Panc1 (cell line): ENCODE measurements around the gene LIPC. TPM values are rescaled to one million over a fixed set of nuclear protein-coding genes. Genes with fewer than 3 reads are reported as not detected.

Experiments
- ATAC-seq: fragments of 200-7000 bp; cut with Tn5 transposase; 2 replicates; pipeline ENCODE4 v1.9.1; 2020; ENCODE audit warnings: mild to moderate bottlenecking, moderate library complexity
- BruUV-seq: library from RNA; stranded (reverse); fragments of 400-500 nt; replicated peaks from 2 replicates; lab custom pipeline; 2021; lab: Mats Ljungman, UMichigan
- CTCF ChIA-PET: fragments of 300-600 bp; sonication (Branson Sonifier 250); formaldehyde crosslinking; loops from one replicate; lab custom pipeline; 2022; ENCODE audit warnings: antibody characterized with exemption; lab: Charles Lee
- POLR2A ChIA-PET: fragments of 300-600 bp; sonication (Branson Sonifier 250); formaldehyde crosslinking; loops from one replicate; lab custom pipeline; 2022; ENCODE audit warnings: antibody characterized with exemption; lab: Charles Lee
- DNase-seq: peaks from one replicate; pipeline ENCODE4 v3.0.0-alpha.2; 2010; ENCODE audit warnings: low read depth, low spot score
- H3K27ac ChIP-seq: 2 replicates; pipeline ENCODE4 v1.5.1; 2011; ENCODE audit warnings: mild to moderate bottlenecking, low read length, inconsistent platforms
- H3K27me3 ChIP-seq: fragments of 200-500 bp; sonication (Bioruptor generic); 2 replicates; pipeline ENCODE4 v1.6.0; 2014; ENCODE audit warnings: low read length, inconsistent platforms; ENCODE audit not compliant: control insufficient read depth, insufficient read depth
- H3K36me3 ChIP-seq: fragments of 200-500 bp; sonication (Bioruptor generic); 2 replicates; pipeline ENCODE4 v1.5.1; 2014; ENCODE audit warnings: inconsistent platforms, mild to moderate bottlenecking, low read length, moderate library complexity; ENCODE audit not compliant: control insufficient read depth, insufficient read depth
- H3K4me1 ChIP-seq: 2 replicates; pipeline ENCODE4 v1.5.1; 2011; ENCODE audit warnings: inconsistent platforms, mild to moderate bottlenecking, low read length, moderate library complexity; ENCODE audit not compliant: control insufficient read depth, insufficient read depth
- H3K4me3 ChIP-seq, 2 experiments: 2 replicates each; pipeline ENCODE4 v1.5.1; 2011 to 2012; ENCODE audit warnings: low read depth in 2 of 2, low read length in 2 of 2, mild to moderate bottlenecking in 2 of 2, inconsistent platforms in 1 of 2, moderate library complexity in 1 of 2
- H3K9me3 ChIP-seq: fragments of 200-500 bp; sonication (Bioruptor generic); 2 replicates; pipeline ENCODE4 v1.5.1; 2014; ENCODE audit warnings: low read depth, mild to moderate bottlenecking, inconsistent platforms, low read length, moderate library complexity; ENCODE audit not compliant: control insufficient read depth, insufficient read depth
- CTCF ChIP-seq: fragments of 450-650 bp; IDR thresholded peaks from 2 replicates; pipeline ENCODE4 v1.5.1; 2017; ENCODE audit warnings: mild to moderate bottlenecking
- POLR2AphosphoS5 ChIP-seq: IDR thresholded peaks from 2 replicates; pipeline ENCODE4 v1.6.1; 2012; ENCODE audit warnings: mild to moderate bottlenecking, low read depth, low read length, moderate library complexity
- REST ChIP-seq, 2 experiments: IDR thresholded peaks; 2 replicates each; pipeline ENCODE4 v1.6.1; 2011 to 2012; ENCODE audit warnings: low read depth in 2 of 2, control low read depth in 1 of 2, low read length in 1 of 2, mild to moderate bottlenecking in 1 of 2, moderate library complexity in 1 of 2; ENCODE audit not compliant: insufficient read depth in 1 of 2
- SIN3A ChIP-seq: IDR thresholded peaks from 2 replicates; pipeline ENCODE4 v1.6.1; 2012; ENCODE audit warnings: low read depth, mild to moderate bottlenecking, low read length, moderate library complexity, borderline replicate concordance; ENCODE audit not compliant: insufficient read depth
- TCF7L2 ChIP-seq: IDR thresholded peaks from 2 replicates; pipeline ENCODE4 v1.6.1; 2011; ENCODE audit warnings: mild to moderate bottlenecking, low read depth, low read length, inconsistent platforms
- in situ Hi-C: cut with HindIII; loops from 2 replicates; pipeline ENCODE4 v1.10.0; 2016; ENCODE audit warnings: low sequenced_read_pairs, low pct_unique_long_range_greater_than_20kb
- intact Hi-C: fragments of 100-400 bp; cut with micrococcal nuclease; formaldehyde crosslinking; loops from one replicate; pipeline ENCODE4 v1.10.0; 2022; ENCODE audit not compliant: unreplicated experiment
- total RNA-seq: library from RNA; stranded (reverse); gene quantifications from one replicate; pipeline ENCODE4 v1.2.1, GENCODE V29; 2021; ENCODE audit not compliant: unreplicated experiment

LIPC gene
- total RNA-seq, 1 experiment from 2014 or later, result not detected

- ChIA-PET CTCF (no interaction called here), POLR2A (no interaction called here)
- Histone ChIP-seq H3K4me3 (no peak overlapping the region), H3K27me3 (no peaks in the 10 kb centered on the region), H3K9me3 (no peaks in the 10 kb centered on the region), H3K36me3 (no peaks in the 10 kb centered on the region), H3K27ac (no peak overlapping the region), H3K4me1 (no peaks in the 10 kb centered on the region; the same call in 1 of the 2 replicates)
- in situ Hi-C loops, result no loop called here
- intact Hi-C loops, result no loop called here
- BruUV-seq, result no TSS peak
- DNase-seq, result no peak
- no peak for TF ChIP-seq POLR2AphosphoS5
- TF ChIP-seq TCF7L2, result no peak
- no peak for TF ChIP-seq REST (IDR thresholded peaks at IDR 0.05; ENCODE audit: insufficient read depth in 1 of 2, low read depth in 2 of 2, low read length in 1 of 2)
- TF ChIP-seq SIN3A, result no peak
- no peak for TF ChIP-seq CTCF
- no peak for ATAC-seq
Observed at GRCh38 chr15:58476525-58477162, 44.9 kb downstream of the LIPC start.

GRCh38 chr15:58477170-58477569 lies 45.4 kb downstream of the LIPC start:
- intact Hi-C loops, result no loop called here
- Histone ChIP-seq H3K4me1 (no peaks in the 10 kb centered on the region; the same call in 1 of the 2 replicates), H3K36me3 (no peaks in the 10 kb centered on the region), H3K9me3 (no peaks in the 10 kb centered on the region), H3K27me3 (no peaks in the 10 kb centered on the region), H3K27ac (no peak overlapping the region), H3K4me3 (no peak overlapping the region)
- ATAC-seq, result no peak
- in situ Hi-C loops, result no loop called here
- CTCF ChIA-PET, result no interaction called here
- POLR2A ChIA-PET, result no interaction called here
- DNase-seq, result no peak
- BruUV-seq, result no TSS peak
- TF ChIP-seq REST (IDR thresholded peaks at IDR 0.05; ENCODE audit: insufficient read depth in 1 of 2, low read depth in 2 of 2, low read length in 1 of 2) (no peak), POLR2AphosphoS5 (no peak), TCF7L2 (no peak), CTCF (no peak), SIN3A (no peak)
